K562 (cell line): ENCODE data around the gene KLHL30. TPM values are rescaled to one million over a fixed set of nuclear protein-coding genes. Genes with fewer than 3 reads are reported as not detected.

Experiments used
- ATAC-seq: fragments of 200-7000 bp; cut with Tn5 transposase; 3 replicates; pipeline ENCODE4 v1.9.1; 2020; ENCODE audit warnings: moderate library complexity
- BruUV-seq: library from RNA; stranded (reverse); fragments of 400-500 nt; replicated peaks from 2 replicates; lab custom pipeline; 2021; lab: Mats Ljungman, UMichigan
- CTCF ChIA-PET: fragments of 300-600 bp; formaldehyde crosslinking; extraction: SDS; loops from one replicate; lab custom pipeline; 2021; ENCODE audit warnings: low intra/inter-chr PET ratio; lab: Yijun Ruan, JAX
- POLR2A ChIA-PET: fragments of 300-600, 350-650 bp; sonication (Branson Sonifier 250); formaldehyde crosslinking; extraction: SDS; loops from one replicate; lab custom pipeline; 2021; ENCODE audit warnings: antibody characterized with exemption, inconsistent platforms; lab: Yijun Ruan, JAX
- DNase-seq, 4 experiments: peaks; one replicate each; pipeline versions ENCODE4 v3.0.0 to v3.0.0-alpha.2; 2011 to 2018; ENCODE audit warnings: low spot score in 3 of 4, mixed read lengths in 3 of 4; ENCODE audit errors: extremely low read depth in 1 of 4
- FAIRE-seq: peaks from 2 replicates; lab custom pipeline; 2011; peaks lifted over from hg19 to GRCh38; lab: Jason Lieb, UNC
- H2AFZ ChIP-seq: 2 replicates; pipeline ENCODE4 v1.6.0; 2011; ENCODE audit warnings: low read depth, low read length, control low read depth, inconsistent platforms
- H3K27ac ChIP-seq: fragments of 200-600 bp; 3 replicates; pipeline ENCODE4 v1.8.0; 2011; ENCODE audit warnings: low read depth, mild to moderate bottlenecking, control low read depth, inconsistent platforms, low read length, moderate library complexity, mixed read lengths; ENCODE audit errors: extremely low read depth
- H3K27me3 ChIP-seq, 2 experiments: fragments of 300-600 bp in 1 of 2; 2 replicates in 1 of 2; 3 replicates in 1 of 2; pipeline versions ENCODE4 v1.6.0 to v1.8.0; 2011; ENCODE audit warnings: inconsistent platforms in 2 of 2, low read length in 2 of 2, mild to moderate bottlenecking in 1 of 2, mixed read lengths in 1 of 2, moderate library complexity in 1 of 2; ENCODE audit not compliant: control insufficient read depth in 2 of 2, insufficient read depth in 2 of 2
- H3K36me3 ChIP-seq: fragments of 300-600 bp; 3 replicates; pipeline ENCODE4 v1.8.0; 2011; ENCODE audit warnings: mild to moderate bottlenecking, low read length, inconsistent platforms; ENCODE audit not compliant: control insufficient read depth, insufficient read depth
- H3K4me1 ChIP-seq, 2 experiments: fragments of 200-600 bp in 1 of 2; replicated peaks in 1 of 2; 2 replicates in 1 of 2; 3 replicates in 1 of 2; pipeline versions ENCODE4 v1.5.1 to v1.8.0; 2011; ENCODE audit warnings: inconsistent platforms in 2 of 2, low read length in 2 of 2, mild to moderate bottlenecking in 1 of 2, mixed read lengths in 1 of 2, moderate library complexity in 1 of 2; ENCODE audit not compliant: control insufficient read depth in 2 of 2, insufficient read depth in 2 of 2
- H3K4me2 ChIP-seq: 2 replicates; pipeline ENCODE4 v1.6.1; 2011; ENCODE audit warnings: low read length, control low read depth, inconsistent platforms, mixed read lengths; ENCODE audit not compliant: insufficient read depth
- H3K4me3 ChIP-seq: fragments of 200-600 bp; sonication (generic), shearing (Covaris generic); 2 replicates; pipeline ENCODE4 v1.5.1; 2016; ENCODE audit warnings: control low read depth, inconsistent platforms
- H3K79me2 ChIP-seq: fragments of 200-600 bp; 3 replicates; pipeline ENCODE4 v1.8.0; 2011; ENCODE audit warnings: low read length, inconsistent platforms; ENCODE audit not compliant: control insufficient read depth, insufficient read depth
- H3K9ac ChIP-seq, 2 experiments: 2 replicates each; pipeline versions ENCODE4 v1.6.0 to v1.6.1; 2011; ENCODE audit warnings: low read depth in 2 of 2, low read length in 2 of 2, control low read depth in 1 of 2, inconsistent platforms in 1 of 2, mild to moderate bottlenecking in 1 of 2, mixed read lengths in 1 of 2; ENCODE audit not compliant: insufficient read depth in 1 of 2
- H3K9me1 ChIP-seq: one replicate; pipeline ENCODE4 v1.6.0; 2011; ENCODE audit warnings: inconsistent platforms, mild to moderate bottlenecking, low read length, moderate library complexity; ENCODE audit not compliant: control insufficient read depth, insufficient read depth
- H3K9me3 ChIP-seq: replicated peaks from 2 replicates; pipeline ENCODE4 v1.5.1; 2011; ENCODE audit warnings: low read depth, low read length, inconsistent platforms; ENCODE audit not compliant: control insufficient read depth, insufficient read depth
- H4K20me1 ChIP-seq: replicated peaks from 2 replicates; pipeline ENCODE4 v1.6.1; 2011; ENCODE audit warnings: low read length, inconsistent platforms, mixed read lengths; ENCODE audit not compliant: control insufficient read depth, insufficient read depth
- ADNP ChIP-seq: fragments of 200-800 bp; sonication (Bioruptor generic); IDR thresholded peaks from 2 replicates; pipeline ENCODE4 v1.6.1; 2016; ENCODE audit warnings: missing genetic modification characterization, missing compliant biosample characterization
- CBFA2T3 ChIP-seq: fragments of 450-650 bp; IDR thresholded peaks from 2 replicates; pipeline ENCODE4 v1.6.1; 2017
- CBX2 ChIP-seq: fragments of 200-600 bp; sonication (generic); IDR thresholded peaks from one replicate; pipeline ENCODE4 v1.6.1; 2012; ENCODE audit warnings: mild to moderate bottlenecking, low read length, inconsistent platforms; ENCODE audit not compliant: insufficient read depth, poor library complexity, severe bottlenecking
- DIDO1 ChIP-seq: fragments of 450-650 bp; IDR thresholded peaks from 2 replicates; pipeline ENCODE4 v1.6.1; 2016; ENCODE audit warnings: low read depth, missing biosample characterization, missing genetic modification characterization
- IRF2 ChIP-seq: sonication (generic); formaldehyde crosslinking; IDR thresholded peaks from 2 replicates; pipeline ENCODE4 v1.8.1; 2022; ENCODE audit warnings: mild to moderate bottlenecking, missing genetic modification reagents
- KAT8 ChIP-seq: fragments of 450-650 bp; IDR thresholded peaks from 2 replicates; pipeline ENCODE4 v1.6.1; 2016; ENCODE audit warnings: low read depth, mild to moderate bottlenecking
- MED1 ChIP-seq: sonication (generic); formaldehyde crosslinking; IDR thresholded peaks from 2 replicates; pipeline ENCODE4 v1.8.1; 2023; ENCODE audit warnings: missing genetic modification reagents, borderline replicate concordance
- MTA1 ChIP-seq: fragments of 450-650 bp; IDR thresholded peaks from 2 replicates; pipeline ENCODE4 v1.6.1; 2017; ENCODE audit warnings: borderline replicate concordance
- NR2C2 ChIP-seq, 2 experiments: fragments of 200-800 bp in 1 of 2; sonication (Bioruptor generic) in 1 of 2; sonication (generic) in 1 of 2; formaldehyde crosslinking in 1 of 2; IDR thresholded peaks; 2 replicates each; pipeline versions ENCODE4 v1.6.1 to v1.8.0; 2016 to 2022; ENCODE audit warnings: mild to moderate bottlenecking in 1 of 2, missing compliant biosample characterization in 1 of 2, missing genetic modification characterization in 1 of 2, missing genetic modification reagents in 1 of 2
- PRMT5 ChIP-seq: sonication (generic); formaldehyde crosslinking; IDR thresholded peaks from 2 replicates; pipeline ENCODE4 v1.5.0; 2020; ENCODE audit warnings: missing genetic modification reagents
- TAF1 ChIP-seq: IDR thresholded peaks from 2 replicates; pipeline ENCODE4 v1.6.1; 2011; ENCODE audit warnings: mild to moderate bottlenecking, low read length, moderate library complexity; ENCODE audit not compliant: insufficient read depth, control insufficient read depth, severe bottlenecking; ENCODE audit errors: extremely low read depth
- XRCC3 ChIP-seq: fragments of 450-650 bp; IDR thresholded peaks from 2 replicates; pipeline ENCODE4 v1.6.1; 2017; ENCODE audit warnings: mild to moderate bottlenecking, moderate library complexity
- ZC3H8 ChIP-seq: fragments of 450-650 bp; IDR thresholded peaks from 2 replicates; pipeline ENCODE4 v1.6.1; 2017
- ZNF76 ChIP-seq: fragments of 250-450 bp; sonication (Bioruptor Pico); IDR thresholded peaks from 2 replicates; pipeline ENCODE4 v1.4.0; 2020; ENCODE audit warnings: mild to moderate bottlenecking, moderate library complexity, borderline replicate concordance
- WGBS: fragments of 100-300 bp; shearing (Covaris generic); methylation state at CpG from one replicate; pipeline ENCODE4 v1.1.6; 2016; ENCODE audit warnings: low coverage, mixed read lengths; ENCODE audit not compliant: insufficient coverage; ENCODE audit errors: missing lambda C conversion rate; 5-methylcytosine and 5-hydroxymethylcytosine counted together
- in situ Hi-C: fragments of 300-500 bp; cut with MboI; formaldehyde crosslinking; loops from 4 replicates; pipeline ENCODE4 v1.15.0; 2018; ENCODE audit warnings: inconsistent platforms, mixed read lengths
- intact Hi-C: fragments of 100-400 bp; cut with micrococcal nuclease; formaldehyde crosslinking; loops from 2 replicates; pipeline ENCODE4 v1.14.2; 2022
- polyA plus RNA-seq, 8 experiments: library from polyadenylated mRNA; depleted of rRNA in 4 of 8; stranded (reverse) in 5 of 8; unstranded in 3 of 8; fragments of >200 nt; fragmentation: Nextera tagmentation in 2 of 8; fragmentation: Illumina TruSeq in 1 of 8; extraction: Ambion mirVana in 2 of 8; extraction: Trizol in 1 of 8; gene quantifications; 2 replicates each; pipeline versions ENCODE4 v1.2.1 to v1.2.3, GENCODE V29; 2011 to 2014; ENCODE audit warnings: inconsistent platforms in 1 of 8, missing spikeins in 1 of 8
- total RNA-seq, 7 experiments: library from RNA; depleted of rRNA in 6 of 7; stranded (reverse); fragments of >200 nt in 6 of 7; fragmentation: Illumina TruSeq in 2 of 7; extraction: Trizol in 2 of 7; gene quantifications; 2 replicates each; pipeline versions ENCODE4 v1.2.1 to v1.2.3, GENCODE V29; 2011 to 2021; ENCODE audit warnings: low replicate concordance in 1 of 7
- TF ChIP-seq, protein P1 (sequence below): fragments of 250-450 bp; sonication (Bioruptor Pico); IDR thresholded peaks from 2 replicates; pipeline ENCODE4 v1.8.0; 2021; ENCODE audit warnings: mild to moderate bottlenecking, moderate library complexity
- TF ChIP-seq, protein P2 (sequence below): sonication (generic); formaldehyde crosslinking; IDR thresholded peaks from 2 replicates; pipeline ENCODE4 v1.8.1; 2023; ENCODE audit warnings: mild to moderate bottlenecking, missing genetic modification reagents
- TF ChIP-seq, protein P3 (sequence below): fragments of 250-450 bp; sonication (Bioruptor Pico); IDR thresholded peaks from 2 replicates; pipeline ENCODE4 v1.8.0; 2022; ENCODE audit warnings: inconsistent platforms, mild to moderate bottlenecking, moderate library complexity, borderline replicate concordance
- TF ChIP-seq, protein P4 (sequence below): fragments of 450-650 bp; IDR thresholded peaks from 2 replicates; pipeline ENCODE4 v1.6.1; 2016; ENCODE audit warnings: missing biosample characterization, missing genetic modification characterization

The KLHL30 gene
- total and polyA plus RNA-seq, 9 of the 15 experiments (the other 6 are each of a cell fraction or from before 2014, with no cell fraction given): 0.04 TPM; not detected in 8

DNA sequence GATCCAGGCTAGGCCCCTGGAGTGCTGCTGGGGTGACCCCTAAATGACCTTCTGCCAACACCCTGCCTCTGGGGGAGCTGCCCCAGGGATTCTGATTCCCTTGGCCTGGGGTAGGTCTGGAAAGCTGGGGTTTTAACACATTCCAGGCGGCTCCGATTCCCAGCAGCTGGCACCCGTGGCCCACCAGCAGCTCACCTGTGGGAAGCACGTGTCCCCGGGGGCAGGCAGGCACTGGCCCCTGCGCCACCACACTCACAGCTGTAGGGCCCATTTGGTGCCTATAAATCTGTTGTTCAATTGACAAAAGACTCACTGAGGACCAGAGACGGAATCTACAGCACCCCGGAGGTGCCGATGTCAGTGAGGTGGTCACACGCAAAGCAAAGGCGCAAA lies 4.1 kb upstream of the KLHL30 start:
- H3K27me3 ChIP-seq: peaks cover 5 to 44% of the 10 kb centered on the region in 2 experiments; a peak in 4 of 5 replicates
- ATAC-seq (no peak), FAIRE-seq (no peak), DNase-seq (no peak)
- BruUV-seq: no TSS peak
- no peak overlapping the region for H3K4me3 ChIP-seq
- H3K9me1 ChIP-seq: no peaks in the 10 kb centered on the region
- H3K9me3 ChIP-seq: no peaks in the 10 kb centered on the region
- H3K79me2 ChIP-seq: no peaks in the 10 kb centered on the region
- no peaks in the 10 kb centered on the region for H3K36me3 ChIP-seq
- no peak for TF ChIP-seq MED1 (CRISPR knock-in tag)
- TF ChIP-seq ZNF76 (CRISPR knock-in tag): no peak
- TF ChIP-seq DIDO1 (tag): no peak
- TF ChIP-seq TAF1: no peak
- TF ChIP-seq CBX2: no peak
- TF ChIP-seq MTA1: no peak
- TF ChIP-seq, protein P1, sequence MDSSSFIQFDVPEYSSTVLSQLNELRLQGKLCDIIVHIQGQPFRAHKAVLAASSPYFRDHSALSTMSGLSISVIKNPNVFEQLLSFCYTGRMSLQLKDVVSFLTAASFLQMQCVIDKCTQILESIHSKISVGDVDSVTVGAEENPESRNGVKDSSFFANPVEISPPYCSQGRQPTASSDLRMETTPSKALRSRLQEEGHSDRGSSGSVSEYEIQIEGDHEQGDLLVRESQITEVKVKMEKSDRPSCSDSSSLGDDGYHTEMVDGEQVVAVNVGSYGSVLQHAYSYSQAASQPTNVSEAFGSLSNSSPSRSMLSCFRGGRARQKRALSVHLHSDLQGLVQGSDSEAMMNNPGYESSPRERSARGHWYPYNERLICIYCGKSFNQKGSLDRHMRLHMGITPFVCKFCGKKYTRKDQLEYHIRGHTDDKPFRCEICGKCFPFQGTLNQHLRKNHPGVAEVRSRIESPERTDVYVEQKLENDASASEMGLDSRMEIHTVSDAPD: no peak
- no peak for TF ChIP-seq XRCC3
- no peak for TF ChIP-seq ADNP (tag)
- TF ChIP-seq, protein P2, sequence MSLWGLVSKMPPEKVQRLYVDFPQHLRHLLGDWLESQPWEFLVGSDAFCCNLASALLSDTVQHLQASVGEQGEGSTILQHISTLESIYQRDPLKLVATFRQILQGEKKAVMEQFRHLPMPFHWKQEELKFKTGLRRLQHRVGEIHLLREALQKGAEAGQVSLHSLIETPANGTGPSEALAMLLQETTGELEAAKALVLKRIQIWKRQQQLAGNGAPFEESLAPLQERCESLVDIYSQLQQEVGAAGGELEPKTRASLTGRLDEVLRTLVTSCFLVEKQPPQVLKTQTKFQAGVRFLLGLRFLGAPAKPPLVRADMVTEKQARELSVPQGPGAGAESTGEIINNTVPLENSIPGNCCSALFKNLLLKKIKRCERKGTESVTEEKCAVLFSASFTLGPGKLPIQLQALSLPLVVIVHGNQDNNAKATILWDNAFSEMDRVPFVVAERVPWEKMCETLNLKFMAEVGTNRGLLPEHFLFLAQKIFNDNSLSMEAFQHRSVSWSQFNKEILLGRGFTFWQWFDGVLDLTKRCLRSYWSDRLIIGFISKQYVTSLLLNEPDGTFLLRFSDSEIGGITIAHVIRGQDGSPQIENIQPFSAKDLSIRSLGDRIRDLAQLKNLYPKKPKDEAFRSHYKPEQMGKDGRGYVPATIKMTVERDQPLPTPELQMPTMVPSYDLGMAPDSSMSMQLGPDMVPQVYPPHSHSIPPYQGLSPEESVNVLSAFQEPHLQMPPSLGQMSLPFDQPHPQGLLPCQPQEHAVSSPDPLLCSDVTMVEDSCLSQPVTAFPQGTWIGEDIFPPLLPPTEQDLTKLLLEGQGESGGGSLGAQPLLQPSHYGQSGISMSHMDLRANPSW (CRISPR knock-in tag): no peak
- TF ChIP-seq IRF2 (CRISPR knock-in tag): no peak
- TF ChIP-seq, protein P3, sequence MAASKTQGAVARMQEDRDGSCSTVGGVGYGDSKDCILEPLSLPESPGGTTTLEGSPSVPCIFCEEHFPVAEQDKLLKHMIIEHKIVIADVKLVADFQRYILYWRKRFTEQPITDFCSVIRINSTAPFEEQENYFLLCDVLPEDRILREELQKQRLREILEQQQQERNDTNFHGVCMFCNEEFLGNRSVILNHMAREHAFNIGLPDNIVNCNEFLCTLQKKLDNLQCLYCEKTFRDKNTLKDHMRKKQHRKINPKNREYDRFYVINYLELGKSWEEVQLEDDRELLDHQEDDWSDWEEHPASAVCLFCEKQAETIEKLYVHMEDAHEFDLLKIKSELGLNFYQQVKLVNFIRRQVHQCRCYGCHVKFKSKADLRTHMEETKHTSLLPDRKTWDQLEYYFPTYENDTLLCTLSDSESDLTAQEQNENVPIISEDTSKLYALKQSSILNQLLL: no peak
- TF ChIP-seq CBFA2T3: no peak
- TF ChIP-seq, protein P4, sequence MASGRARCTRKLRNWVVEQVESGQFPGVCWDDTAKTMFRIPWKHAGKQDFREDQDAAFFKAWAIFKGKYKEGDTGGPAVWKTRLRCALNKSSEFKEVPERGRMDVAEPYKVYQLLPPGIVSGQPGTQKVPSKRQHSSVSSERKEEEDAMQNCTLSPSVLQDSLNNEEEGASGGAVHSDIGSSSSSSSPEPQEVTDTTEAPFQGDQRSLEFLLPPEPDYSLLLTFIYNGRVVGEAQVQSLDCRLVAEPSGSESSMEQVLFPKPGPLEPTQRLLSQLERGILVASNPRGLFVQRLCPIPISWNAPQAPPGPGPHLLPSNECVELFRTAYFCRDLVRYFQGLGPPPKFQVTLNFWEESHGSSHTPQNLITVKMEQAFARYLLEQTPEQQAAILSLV (tag): no peak
- TF ChIP-seq PRMT5 (CRISPR knock-in tag): no peak
- TF ChIP-seq KAT8: no peak
- no peak for TF ChIP-seq ZC3H8
- TF ChIP-seq NR2C2 (CRISPR knock-in tag; IDR thresholded peaks at IDR 0.05): no peak
- TF ChIP-seq NR2C2 (tag; IDR thresholded peaks at IDR 0.05): no peak
- H3K9ac ChIP-seq: no peak overlapping the region
- CTCF ChIA-PET: no interaction called here
- in situ Hi-C loops (no loop called here), intact Hi-C loops (loop anchor here (10.0 kb wide), 1 partner anchor 280 kb away; the partner anchor contains the start of gene RAMP1)
- peaks cover 3 to 55% of the 10 kb centered on the region in 2 experiments; a peak in 3 of 5 replicates for H3K4me1 ChIP-seq
- no peak overlapping the region for H3K4me2 ChIP-seq
- H3K27ac ChIP-seq: no peak overlapping the region
- 37% methylated on average over 10 of the region's 11 CpGs for WGBS
- H4K20me1 ChIP-seq: no peaks in the 10 kb centered on the region
- POLR2A ChIA-PET: no interaction called here
- H2AFZ ChIP-seq: no peak overlapping the region
